Mesothelial cell of epicardium (in vitro differentiated cells): ENCODE measurements around the gene COL27A1. TPM values are rescaled to one million over a fixed set of nuclear protein-coding genes. Genes with fewer than 3 reads are reported as not detected.
A peak's percentile ranks its signal among the peaks of the same experiment; 100 is the strongest.

Experiments used
- DNase-seq, 2 experiments: peaks; one replicate each; pipeline ENCODE4 v3.0.0; 2021; ENCODE audit warnings: low spot score in 2 of 2; ENCODE audit not compliant: unreplicated experiment in 2 of 2
- H3K27ac Mint-ChIP-seq: 2 replicates; pipeline ENCODE4 v1.8.0; 2021; ENCODE audit warnings: mixed read lengths
- H3K27me3 Mint-ChIP-seq: 2 replicates; pipeline ENCODE4 v1.8.0; 2021; ENCODE audit warnings: low read depth, mixed read lengths
- H3K36me3 Mint-ChIP-seq: 2 replicates; pipeline ENCODE4 v1.8.0; 2021; ENCODE audit warnings: mixed read lengths
- H3K4me1 Mint-ChIP-seq: 2 replicates; pipeline ENCODE4 v1.8.0; 2021; ENCODE audit warnings: mixed read lengths
- H3K4me3 Mint-ChIP-seq: 2 replicates; pipeline ENCODE4 v1.8.0; 2021; ENCODE audit warnings: mild to moderate bottlenecking, moderate library complexity, mixed read lengths
- H3K9me3 Mint-ChIP-seq: 2 replicates; pipeline ENCODE4 v1.8.0; 2021; ENCODE audit warnings: mixed read lengths
- total RNA-seq: library from RNA; stranded (reverse); gene quantifications from 3 replicates; pipeline ENCODE4 v1.2.1, GENCODE V29; 2021
- TF ChIP-seq, protein P1 (sequence below): fragments of 200-600 bp; sonication (generic); IDR thresholded peaks from one replicate; pipeline ENCODE4 v1.5.0; 2021; ENCODE audit warnings: antibody characterized with exemption; ENCODE audit not compliant: unreplicated experiment

Gene COL27A1
- total RNA-seq, 1 donor from 2014 or later = 138 TPM

DNA sequence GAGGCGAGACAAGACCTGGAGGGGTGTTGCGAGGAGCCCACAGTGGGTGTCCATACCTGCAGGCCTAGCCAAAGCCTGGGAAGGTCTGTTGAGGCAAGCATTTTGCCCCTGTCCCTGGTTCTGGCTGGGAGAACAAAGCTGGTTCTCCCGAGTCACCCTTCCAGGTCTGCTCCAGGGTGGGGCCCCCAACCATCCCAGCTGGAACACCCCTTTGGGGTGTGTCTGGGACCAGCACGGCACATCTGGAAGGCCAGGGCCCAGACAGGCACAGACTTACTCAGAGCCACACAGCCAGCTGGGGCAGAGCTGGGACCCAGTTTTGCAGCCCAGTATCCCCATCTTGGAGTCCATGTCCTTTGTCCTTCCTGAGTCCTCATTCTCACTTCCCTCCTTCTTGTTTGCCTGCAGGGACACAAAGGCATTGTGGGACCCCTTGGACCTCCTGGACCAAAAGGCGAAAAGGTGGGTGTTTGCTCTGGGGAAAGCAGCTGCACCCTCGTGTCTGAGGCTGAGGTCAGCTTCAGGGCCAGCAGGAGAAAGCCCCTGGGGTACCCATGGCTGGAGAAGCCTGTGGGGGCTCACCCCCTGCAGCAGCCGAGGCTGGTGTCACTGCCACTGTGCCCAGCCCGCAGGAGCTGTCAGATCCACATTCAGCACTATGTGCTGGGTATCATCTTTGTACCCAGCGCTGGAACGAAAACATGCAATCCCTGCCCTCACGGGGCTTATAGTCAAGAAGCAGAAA is 129.2 kb downstream of the COL27A1 start:
- TF ChIP-seq, protein P1, sequence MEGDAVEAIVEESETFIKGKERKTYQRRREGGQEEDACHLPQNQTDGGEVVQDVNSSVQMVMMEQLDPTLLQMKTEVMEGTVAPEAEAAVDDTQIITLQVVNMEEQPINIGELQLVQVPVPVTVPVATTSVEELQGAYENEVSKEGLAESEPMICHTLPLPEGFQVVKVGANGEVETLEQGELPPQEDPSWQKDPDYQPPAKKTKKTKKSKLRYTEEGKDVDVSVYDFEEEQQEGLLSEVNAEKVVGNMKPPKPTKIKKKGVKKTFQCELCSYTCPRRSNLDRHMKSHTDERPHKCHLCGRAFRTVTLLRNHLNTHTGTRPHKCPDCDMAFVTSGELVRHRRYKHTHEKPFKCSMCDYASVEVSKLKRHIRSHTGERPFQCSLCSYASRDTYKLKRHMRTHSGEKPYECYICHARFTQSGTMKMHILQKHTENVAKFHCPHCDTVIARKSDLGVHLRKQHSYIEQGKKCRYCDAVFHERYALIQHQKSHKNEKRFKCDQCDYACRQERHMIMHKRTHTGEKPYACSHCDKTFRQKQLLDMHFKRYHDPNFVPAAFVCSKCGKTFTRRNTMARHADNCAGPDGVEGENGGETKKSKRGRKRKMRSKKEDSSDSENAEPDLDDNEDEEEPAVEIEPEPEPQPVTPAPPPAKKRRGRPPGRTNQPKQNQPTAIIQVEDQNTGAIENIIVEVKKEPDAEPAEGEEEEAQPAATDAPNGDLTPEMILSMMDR = no peak
- Mint-ChIP-seq H3K4me1 (peaks cover 34% of the 10 kb centered on the region), H3K4me3 (no peak overlapping the region), H3K9me3 (no peaks in the 10 kb centered on the region), H3K27ac (no peak overlapping the region), H3K36me3 (peaks cover 18% of the 10 kb centered on the region), H3K27me3 (no peaks in the 10 kb centered on the region)
- DNase-seq = no peak

GRCh38 chr9:114285166-114285867 is 130.0 kb downstream of the COL27A1 start:
- Mint-ChIP-seq H3K4me1 (peaks cover 34% of the 10 kb centered on the region), H3K27ac (peak overlapping the region; percentile 78), H3K36me3 (peaks cover 18% of the 10 kb centered on the region), H3K4me3 (no peak overlapping the region), H3K27me3 (no peaks in the 10 kb centered on the region), H3K9me3 (no peaks in the 10 kb centered on the region)
- peak; percentile 21 to 45 for DNase-seq
- TF ChIP-seq, protein P1 = no peak

GRCh38 chr9:114286146-114286679 is 130.9 kb downstream of the COL27A1 start:
- Mint-ChIP-seq H3K36me3 (peaks cover 17% of the 10 kb centered on the region), H3K27ac (peak overlapping the region; percentile 52), H3K27me3 (no peaks in the 10 kb centered on the region), H3K9me3 (no peaks in the 10 kb centered on the region), H3K4me1 (peaks cover 35% of the 10 kb centered on the region), H3K4me3 (no peak overlapping the region)
- TF ChIP-seq, protein P1 = no peak
- peak in 1 of 2 experiments; percentile 25 for DNase-seq

DNA sequence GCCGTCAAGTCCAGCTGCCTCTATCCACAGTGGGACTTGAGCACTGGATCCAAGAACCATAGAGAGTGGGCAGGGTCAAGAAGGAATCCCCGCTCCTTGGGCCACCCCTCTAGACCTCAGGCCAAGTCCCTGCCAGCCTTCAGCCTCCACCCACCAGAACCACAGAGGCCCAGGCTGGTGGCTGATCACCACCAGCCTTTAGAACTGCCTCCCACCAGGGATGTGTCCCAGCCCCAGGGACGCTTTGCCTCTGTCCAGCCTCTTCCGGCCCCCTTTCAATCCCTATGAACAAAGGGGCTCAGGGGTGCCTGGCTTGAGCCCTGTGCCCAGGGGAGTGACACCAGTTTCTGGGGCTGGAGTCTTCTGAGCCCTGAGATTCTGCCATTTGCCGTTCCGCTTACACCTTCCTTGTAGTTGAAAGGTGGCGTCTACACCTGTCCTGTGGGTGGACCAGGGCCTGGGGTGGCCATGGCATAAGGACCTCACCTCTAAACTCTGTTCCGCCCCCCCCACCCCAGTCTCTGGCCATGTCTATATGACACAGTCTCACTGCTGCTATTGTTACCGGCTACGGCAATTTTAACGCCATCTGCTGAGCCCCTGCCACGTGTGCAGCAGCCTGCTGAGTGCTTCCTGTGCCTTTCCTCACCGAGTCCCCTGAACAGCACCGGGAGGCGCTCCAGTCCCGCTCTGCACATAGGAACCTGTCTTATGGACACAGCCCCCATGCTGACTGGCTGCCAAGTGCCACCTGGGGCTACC is 131.8 kb downstream of the COL27A1 start:
- no peaks in the 10 kb centered on the region for H3K27me3 Mint-ChIP-seq

GRCh38 chr9:114287763-114288192 is 132.4 kb downstream of the COL27A1 start:
- peaks cover 23% of the 10 kb centered on the region for H3K36me3 Mint-ChIP-seq
- TF ChIP-seq, protein P1 = no peak
- H3K27ac Mint-ChIP-seq = peak overlapping the region; percentile 86
- no peaks in the 10 kb centered on the region for H3K27me3 Mint-ChIP-seq
- H3K9me3 Mint-ChIP-seq = no peaks in the 10 kb centered on the region
- H3K4me1 Mint-ChIP-seq = peaks cover 28% of the 10 kb centered on the region
- DNase-seq = peak; percentile 8 to 34
- no peak overlapping the region for H3K4me3 Mint-ChIP-seq

More for the DNA sequence above, 131.8 kb downstream of the COL27A1 start:
- Mint-ChIP-seq H3K27ac (peak overlapping the region; percentile 86), H3K4me1 (peaks cover 28% of the 10 kb centered on the region), H3K9me3 (no peaks in the 10 kb centered on the region), H3K4me3 (no peak overlapping the region), H3K36me3 (peaks cover 17% of the 10 kb centered on the region)
- DNase-seq = peak; percentile 13 to 36
- TF ChIP-seq, protein P1 = no peak
